Heart left ventricle (tissue), 16 donors: ENCODE measurements around the gene C16orf89. TPM values are rescaled to one million over a fixed set of nuclear protein-coding genes. Genes with fewer than 3 reads are reported as not detected.

ENCODE experiments used
- ATAC-seq, 4 donors: fragments of 200-7000 bp; cut with Tn5 transposase; one replicate each; pipeline ENCODE4 v1.9.1; 2020 to 2022; ENCODE audit warnings: moderate library complexity in 4 of 4, mild to moderate bottlenecking in 3 of 4, moderate number of reproducible peaks in 1 of 4
- DNase-seq, 5 donors: peaks; one replicate each; pipeline ENCODE4 v3.0.0-alpha.2; 2020
- H3K27ac ChIP-seq, 12 donors: fragments of 200-600 bp; sonication (generic) in 4 of 12; one replicate each; pipeline versions ENCODE4 v1.5.0 to v1.8.0; 2016 to 2022; ENCODE audit warnings: mild to moderate bottlenecking in 2 of 12
- H3K27me3 ChIP-seq, 9 donors: fragments of 200-600 bp; sonication (generic) in 2 of 9; one replicate each; pipeline versions ENCODE4 v1.5.1 to v1.8.0; 2016 to 2022; ENCODE audit warnings: mild to moderate bottlenecking in 3 of 9
- H3K36me3 ChIP-seq, 9 donors: fragments of 200-600 bp; sonication (generic) in 2 of 9; one replicate each; pipeline versions ENCODE4 v1.5.0 to v1.8.0; 2018 to 2022; ENCODE audit warnings: mild to moderate bottlenecking in 2 of 9
- H3K4me1 ChIP-seq, 12 donors: fragments of 200-600 bp; sonication (generic) in 4 of 12; one replicate each; pipeline versions ENCODE4 v1.5.0 to v1.8.0; 2016 to 2022; ENCODE audit warnings: mild to moderate bottlenecking in 3 of 12
- H3K4me3 ChIP-seq, 12 donors: fragments of 200-600 bp; sonication (generic) in 4 of 12; one replicate each; pipeline versions ENCODE4 v1.5.0 to v1.8.0; 2017 to 2022; ENCODE audit warnings: mild to moderate bottlenecking in 9 of 12, moderate library complexity in 4 of 12
- H3K9me3 ChIP-seq, 12 donors: fragments of 200-600 bp; sonication (generic) in 4 of 12; one replicate each; pipeline versions ENCODE4 v1.5.0 to v1.8.0; 2016 to 2022; ENCODE audit warnings: mild to moderate bottlenecking in 1 of 12
- CTCF ChIP-seq, 12 donors: fragments of 200-600 bp; sonication (generic) in 4 of 12; IDR thresholded peaks; one replicate each; pipeline versions ENCODE4 v1.5.0 to v1.8.0; 2018 to 2022; ENCODE audit warnings: antibody characterized with exemption in 12 of 12, mild to moderate bottlenecking in 5 of 12
- POLR2A ChIP-seq, 2 donors: fragments of 450-650 bp; IDR thresholded peaks; one replicate each; pipeline ENCODE4 v1.6.1; 2017; ENCODE audit warnings: antibody characterized with exemption in 2 of 2, mild to moderate bottlenecking in 2 of 2, moderate library complexity in 2 of 2
- WGBS, 4 donors: extraction: QIAGEN DNeasy Blood & Tissue Kit in 2 of 4; methylation state at CpG; one replicate each; pipeline versions ENCODE4 v1.1.5 to v1.1.7; 2013 to 2018; 5-methylcytosine and 5-hydroxymethylcytosine counted together
- intact Hi-C, 10 donors: fragments of 100-400 bp; cut with DNase I; formaldehyde crosslinking; loops; one replicate each; pipeline versions ENCODE4 v1.11.1 to v1.14.2; 2022
- polyA plus RNA-seq, 2 donors: library from polyadenylated mRNA; stranded (reverse); fragments of 200-250 nt; gene quantifications; one replicate each; pipeline ENCODE4 v1.2.3, GENCODE V29; 2013
- total RNA-seq, 9 donors: library from RNA; depleted of rRNA in 2 of 9; stranded (reverse); fragments of >200 nt in 2 of 9; fragmentation: NEBNext Ultra II Directional in 3 of 9; extraction: Animal tissue kit (Norgen Biotek cat#: 25700) in 3 of 9; gene quantifications; one replicate each; pipeline versions ENCODE4 v1.1.0 to v1.2.4, GENCODE V29; 2016 to 2023
- donor health status: ischemic (EF 13 %, LVEDD 7.1; RV severe dilation, severe dysfunction).
- donor health status: healthy with polysubstance abuse.
- donor health status: DM: no; HTN: yes; CAD: no.
- donor health status: DM: no; HTN: no; CAD: no.
- donor health status: ischemic (EF 25% LVEDD 6.9; RV normal size, moderate dysfunction).
- donor health status: ischemic (EF 25% LVEDD 5.7; RV mildly dilated, moderate dysfunction).
- donor health status: healthy.
- donor health status: DM: yes; HTN: yes; CAD: no.
- donor health status: ischemic (EF 35%, LVEDD 5.7; RV mildly dilated, moderate dysfunction).
- donor health status: nonischemic (EF 11% LVEDD 7.7; RV severe dilation, severe dysfunction).
- donor health status: DM: yes; HTN: yes; CAD: no.
- donor health status: PGD.
- donor health status: ischemic (EF 29% LVEDD 5.4; RV normal size, mild dysfunction).
- donor health status: nonischemic (EF 23%, LVEDD 6.1; RV moderate dilation, normal function).

The C16orf89 gene
- total and polyA plus RNA-seq, 11 donors = 0.26 to 38.4 (median 6.3) TPM

DNA sequence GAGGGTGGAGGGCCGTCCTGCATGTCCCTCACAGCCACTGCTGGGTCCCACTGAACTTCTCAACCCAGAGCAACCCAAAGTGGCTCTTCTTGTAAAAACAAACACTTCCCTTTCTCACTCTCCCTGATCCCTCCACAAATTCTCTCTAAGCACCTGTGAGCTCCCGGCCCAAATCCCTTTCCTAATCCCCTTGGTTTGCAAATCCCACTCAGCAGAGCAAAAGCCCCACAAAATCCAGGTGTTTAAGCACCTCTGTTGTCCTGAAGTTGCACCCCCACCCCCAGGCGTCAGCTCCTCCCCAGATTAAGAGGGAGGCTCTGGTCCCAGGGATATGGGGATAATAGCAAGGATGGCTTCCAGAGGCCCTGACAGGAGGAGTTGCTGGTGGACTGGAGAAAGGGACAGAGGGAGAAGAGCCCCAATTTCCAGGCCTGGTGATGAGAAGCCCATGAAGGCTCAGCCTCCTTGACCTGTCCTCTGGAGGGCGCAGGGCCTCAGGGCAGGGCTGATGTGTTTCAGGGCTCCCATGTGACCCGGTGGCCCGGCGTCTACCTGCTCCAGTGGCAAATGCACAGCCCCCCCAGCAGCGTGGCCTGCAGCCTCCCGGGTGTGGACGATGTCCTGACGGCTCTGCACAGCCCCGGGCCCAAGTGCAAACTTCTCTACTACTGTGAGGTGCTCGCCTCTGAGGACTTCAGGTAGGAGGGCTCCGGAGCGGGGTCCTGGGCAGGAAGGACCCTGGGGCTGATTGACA, 55.0 kb downstream of the C16orf89 start:
- 36 to 52% (median 44%) methylated on average over 4 to 15 of the region's 15 CpGs for WGBS, 4 donors
- H3K4me1 ChIP-seq = peaks cover 0 to 12% (median 0%) of the 10 kb centered on the region in 12 donors
- H3K36me3 ChIP-seq = peaks cover 0 to 14% (median 0%) of the 10 kb centered on the region in 9 donors
- H3K4me3 ChIP-seq = no peak overlapping the region
- TF ChIP-seq POLR2A (IDR thresholded peaks at IDR 0.05) (no peak), CTCF (IDR thresholded peaks at IDR 0.05) (no peak)
- H3K27ac ChIP-seq = no peak overlapping the region
- intact Hi-C loops = no loop called here
- ATAC-seq = no peak
- H3K9me3 ChIP-seq = no peaks in the 10 kb centered on the region
- no peak for DNase-seq
- H3K27me3 ChIP-seq = no peaks in the 10 kb centered on the region

GRCh38 chr16:5008311-5008731, 57.4 kb downstream of the C16orf89 start:
- intact Hi-C loops = no loop called here
- ATAC-seq = no peak
- peaks cover 0 to 13% (median 0%) of the 10 kb centered on the region in 12 donors for H3K4me1 ChIP-seq
- H3K27me3 ChIP-seq = no peaks in the 10 kb centered on the region
- H3K27ac ChIP-seq = no peak overlapping the region
- TF ChIP-seq CTCF (IDR thresholded peaks at IDR 0.05) (no peak), POLR2A (IDR thresholded peaks at IDR 0.05) (no peak)
- DNase-seq = peak in 1 of 5 donors; percentile 6
- H3K36me3 ChIP-seq = peaks cover 0 to 14% (median 0%) of the 10 kb centered on the region in 9 donors
- 82 to 92% (median 87%) methylated on average over 11 to 18 of the region's 18 CpGs for WGBS, 4 donors
- no peak overlapping the region for H3K4me3 ChIP-seq
- H3K9me3 ChIP-seq = no peaks in the 10 kb centered on the region

DNA sequence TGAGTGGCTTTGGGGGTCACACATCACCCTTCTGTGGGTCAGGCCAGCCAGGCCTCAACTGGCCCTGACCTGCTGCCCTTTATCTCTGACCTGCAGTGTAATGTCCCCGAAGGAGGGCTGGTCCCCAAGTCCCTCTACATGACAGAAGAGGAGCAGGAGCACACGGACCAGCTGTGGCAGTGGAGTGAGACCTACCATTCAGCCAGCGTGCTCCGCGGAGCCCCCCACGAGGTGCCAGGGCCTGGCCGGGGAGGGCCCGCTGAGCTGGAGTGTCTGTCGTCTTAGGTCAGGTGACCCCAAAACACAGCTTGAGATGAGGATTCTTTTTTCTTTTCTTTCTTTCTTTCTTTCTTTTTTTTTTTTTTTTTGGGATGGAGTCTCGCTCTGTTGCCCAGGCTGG, 58.5 kb downstream of the C16orf89 start:
- no peaks in the 10 kb centered on the region for H3K27me3 ChIP-seq

More for the DNA sequence above, 58.5 kb downstream of the C16orf89 start:
- no peak for DNase-seq
- 83 to 89% (median 85%) methylated on average over 10 of the region's 10 CpGs for WGBS, 4 donors
- Histone ChIP-seq H3K9me3 (no peaks in the 10 kb centered on the region), H3K4me1 (peaks cover 0 to 16% (median 0%) of the 10 kb centered on the region in 12 donors), H3K4me3 (no peak overlapping the region), H3K27ac (no peak overlapping the region), H3K36me3 (peaks cover 0 to 14% (median 0%) of the 10 kb centered on the region in 9 donors)
- TF ChIP-seq CTCF (IDR thresholded peaks at IDR 0.05) (no peak), POLR2A (IDR thresholded peaks at IDR 0.05) (no peak)
- no peak for ATAC-seq
- intact Hi-C loops = no loop called here
